ENCODE data around the gene NEK4.

- TF ChIP-seq CTCF (IDR thresholded peaks at IDR 0.05) (no peak), POLR2A (IDR thresholded peaks at IDR 0.05) (no peak)
Measured at GRCh38 chr3:52689151-52689550, 81.6 kb downstream of the NEK4 start.
